HepG2 (cell line): ENCODE results near the gene PSMD6. TPM values are rescaled to one million over a fixed set of nuclear protein-coding genes. Genes with fewer than 3 reads are reported as not detected.

Experiments
- ATAC-seq: fragments of 200-7000 bp; cut with Tn5 transposase; 3 replicates; pipeline ENCODE4 v1.9.1; 2020; ENCODE audit warnings: mild to moderate bottlenecking, moderate library complexity
- BruUV-seq: library from RNA; stranded (reverse); fragments of 400-500 nt; replicated peaks from 2 replicates; lab custom pipeline; 2021; lab: Mats Ljungman, UMichigan
- CTCF ChIA-PET: fragments of 300-600 bp; formaldehyde crosslinking; extraction: SDS; loops from one replicate; lab custom pipeline; 2021; ENCODE audit warnings: low total read pairs, inconsistent platforms, low intra/inter-chr PET ratio; lab: Yijun Ruan, JAX
- POLR2A ChIA-PET: fragments of 350-600 bp; sonication (Branson Sonifier 250); formaldehyde crosslinking; loops from one replicate; lab custom pipeline; 2020; ENCODE audit warnings: antibody characterized with exemption, inconsistent platforms; lab: Yijun Ruan, JAX
- DNase-seq: peaks from one replicate; pipeline ENCODE4 v3.0.0-alpha.2; 2015; ENCODE audit warnings: low spot score
- FAIRE-seq: peaks from 3 replicates; lab custom pipeline; 2011; peaks lifted over from hg19 to GRCh38; lab: Jason Lieb, UNC
- H2AFZ ChIP-seq: one replicate; pipeline ENCODE4 v1.6.1; 2011; ENCODE audit warnings: low read length, inconsistent platforms
- H3K27ac ChIP-seq: fragments of 300-600 bp; 3 replicates; pipeline ENCODE4 v1.8.0; 2011; ENCODE audit warnings: mixed run types, mild to moderate bottlenecking, mixed read lengths, low read length, inconsistent platforms; ENCODE audit not compliant: insufficient read depth; ENCODE audit errors: extremely low read length
- H3K27me3 ChIP-seq, 2 experiments: fragments of 200-600 bp in 1 of 2; 2 replicates in 1 of 2; 3 replicates in 1 of 2; pipeline versions ENCODE4 v1.6.0 to v1.8.0; 2011; ENCODE audit warnings: low read length in 2 of 2, mild to moderate bottlenecking in 2 of 2, moderate library complexity in 2 of 2, inconsistent platforms in 1 of 2; ENCODE audit not compliant: insufficient read depth in 2 of 2, control insufficient read depth in 1 of 2
- H3K36me3 ChIP-seq, 2 experiments: fragments of 200-600 bp in 1 of 2; replicated peaks in 1 of 2; 2 replicates in 1 of 2; 3 replicates in 1 of 2; pipeline versions ENCODE4 v1.5.1 to v1.8.0; 2011; ENCODE audit warnings: low read length in 2 of 2, inconsistent platforms in 1 of 2; ENCODE audit not compliant: insufficient read depth in 2 of 2, control insufficient read depth in 1 of 2
- H3K4me1 ChIP-seq: 2 replicates; pipeline ENCODE4 v1.5.1; 2012; ENCODE audit warnings: low read length, inconsistent platforms; ENCODE audit not compliant: insufficient read depth
- H3K4me2 ChIP-seq: 2 replicates; pipeline ENCODE4 v1.6.0; 2011; ENCODE audit warnings: low read depth, low read length, inconsistent platforms
- H3K4me3 ChIP-seq, 3 experiments: fragments of 200-600 bp in 1 of 3; sonication (generic), shearing (Covaris generic) in 1 of 3; replicated peaks in 1 of 3; 2 replicates each; pipeline ENCODE4 v1.5.1; 2011 to 2016; ENCODE audit warnings: low read length in 3 of 3, inconsistent platforms in 2 of 3, low read depth in 2 of 3, mild to moderate bottlenecking in 2 of 3, control low read depth in 1 of 3, mixed read lengths in 1 of 3; ENCODE audit not compliant: insufficient read depth in 1 of 3
- H3K79me2 ChIP-seq: one replicate; pipeline ENCODE4 v1.6.1; 2011; ENCODE audit warnings: low read length, inconsistent platforms; ENCODE audit not compliant: insufficient read depth
- H3K9ac ChIP-seq: 2 replicates; pipeline ENCODE4 v1.6.0; 2011; ENCODE audit warnings: mild to moderate bottlenecking, low read depth, low read length, inconsistent platforms; ENCODE audit not compliant: insufficient read depth
- H3K9me3 ChIP-seq: 2 replicates; pipeline ENCODE4 v1.5.1; 2012; ENCODE audit warnings: mild to moderate bottlenecking, low read length
- H4K20me1 ChIP-seq: 2 replicates; pipeline ENCODE4 v1.6.0; 2011; ENCODE audit warnings: inconsistent platforms, mild to moderate bottlenecking, low read length, moderate library complexity; ENCODE audit not compliant: insufficient read depth
- DPF2 ChIP-seq: sonication (generic); formaldehyde crosslinking; IDR thresholded peaks from 2 replicates; pipeline ENCODE4 v1.4.0; 2020; ENCODE audit warnings: mild to moderate bottlenecking, low read depth, missing genetic modification reagents, borderline replicate concordance
- GLI4 ChIP-seq: sonication (generic); formaldehyde crosslinking; IDR thresholded peaks from 2 replicates; pipeline ENCODE4 v1.5.1; 2020; ENCODE audit warnings: missing genetic modification reagents, mild to moderate bottlenecking, moderate library complexity, borderline replicate concordance
- KDM2A ChIP-seq: sonication (generic); formaldehyde crosslinking; IDR thresholded peaks from 2 replicates; pipeline ENCODE4 v1.4.0; 2020; ENCODE audit warnings: low read depth, missing genetic modification reagents, borderline replicate concordance
- KDM3A ChIP-seq: IDR thresholded peaks from 2 replicates; pipeline ENCODE4 v1.6.1; 2018; ENCODE audit warnings: low read depth, missing compliant biosample characterization
- PAWR ChIP-seq: sonication (generic); formaldehyde crosslinking; IDR thresholded peaks from 2 replicates; pipeline ENCODE4 v1.4.0; 2020; ENCODE audit warnings: missing genetic modification reagents, mild to moderate bottlenecking, borderline replicate concordance
- RBAK ChIP-seq: sonication (generic); formaldehyde crosslinking; IDR thresholded peaks from 2 replicates; pipeline ENCODE4 v1.5.1; 2020; ENCODE audit warnings: mild to moderate bottlenecking, missing genetic modification reagents
- SATB2 ChIP-seq: sonication (generic); formaldehyde crosslinking; IDR thresholded peaks from 2 replicates; pipeline ENCODE4 v1.5.0; 2020; ENCODE audit warnings: missing genetic modification reagents
- SETDB1 ChIP-seq: sonication (generic); formaldehyde crosslinking; IDR thresholded peaks from 2 replicates; pipeline ENCODE4 v1.5.1; 2020; ENCODE audit warnings: missing genetic modification reagents, mild to moderate bottlenecking, borderline replicate concordance
- SSRP1 ChIP-seq: IDR thresholded peaks from 2 replicates; pipeline ENCODE4 v1.6.1; 2016; ENCODE audit warnings: control low read depth
- ZC3H13 ChIP-seq: sonication (generic); formaldehyde crosslinking; IDR thresholded peaks from 2 replicates; pipeline ENCODE4 v1.8.1; 2023; ENCODE audit warnings: mild to moderate bottlenecking, missing genetic modification reagents, moderate library complexity
- ZNF10 ChIP-seq: sonication (generic); formaldehyde crosslinking; IDR thresholded peaks from 2 replicates; pipeline ENCODE4 v1.4.0; 2020; ENCODE audit warnings: mild to moderate bottlenecking, low read depth, missing genetic modification reagents, borderline replicate concordance
- ZNF3 ChIP-seq: IDR thresholded peaks from 2 replicates; pipeline ENCODE4 v1.7.0; 2017; ENCODE audit warnings: inconsistent platforms
- ZNF530 ChIP-seq: sonication (generic); formaldehyde crosslinking; IDR thresholded peaks from 2 replicates; pipeline ENCODE4 v1.5.0; 2020; ENCODE audit warnings: low read depth, mild to moderate bottlenecking, missing genetic modification reagents
- ZNF781 ChIP-seq: sonication (generic); formaldehyde crosslinking; IDR thresholded peaks from 2 replicates; pipeline ENCODE4 v1.5.1; 2020; ENCODE audit warnings: borderline replicate concordance, mild to moderate bottlenecking, missing genetic modification reagents; ENCODE audit errors: not compliant biosample characterization
- ZNF792 ChIP-seq: IDR thresholded peaks from 2 replicates; pipeline ENCODE4 v1.6.1; 2016
- WGBS: methylation state at CpG from one replicate; pipeline ENCODE4 v1.1.6; 2017; ENCODE audit warnings: low lambda C conversion rate; 5-methylcytosine and 5-hydroxymethylcytosine counted together
- in situ Hi-C: cut with HindIII; loops from 2 replicates; pipeline ENCODE4 v1.10.0; 2017; ENCODE audit warnings: low pct_unique_long_range_greater_than_20kb; ENCODE audit not compliant: extremely low pct_ligation_motif_present
- intact Hi-C: fragments of 100-400 bp; cut with micrococcal nuclease; formaldehyde crosslinking; loops from one replicate; pipeline ENCODE4 v1.10.0; 2022; ENCODE audit not compliant: unreplicated experiment
- polyA plus RNA-seq, 8 experiments: library from polyadenylated mRNA; depleted of rRNA in 3 of 8; stranded (reverse) in 7 of 8; unstranded in 1 of 8; fragments of >200 nt; fragmentation: Illumina TruSeq in 4 of 8; extraction: Trizol in 4 of 8; gene quantifications; 2 replicates each; pipeline versions ENCODE4 v1.2.1 to v1.2.3, GENCODE V29; 2011 to 2016; ENCODE audit warnings: low read depth in 4 of 8, missing spikeins in 1 of 8, mixed read lengths in 1 of 8; ENCODE audit not compliant: insufficient read depth in 1 of 8
- total RNA-seq, 5 experiments: library from RNA; depleted of rRNA; stranded (reverse); fragments of >200 nt; fragmentation: Illumina TruSeq; extraction: Trizol; gene quantifications; 2 replicates each; pipeline ENCODE4 v1.2.3, GENCODE V29; 2016; ENCODE audit warnings: low read depth in 1 of 5
- TF ChIP-seq, protein P1 (sequence below): IDR thresholded peaks from 2 replicates; pipeline ENCODE4 v1.6.1; 2012; ENCODE audit warnings: low read length, improper control_type of control experiment
- TF ChIP-seq, protein P2 (sequence below): IDR thresholded peaks from 2 replicates; pipeline ENCODE4 v1.6.1; 2016

The PSMD6 gene
- total and polyA plus RNA-seq, 2 of the 13 experiments (the other 11 are each of a cell fraction or from before 2014, with no cell fraction given): 36.8 to 117 TPM

DNA sequence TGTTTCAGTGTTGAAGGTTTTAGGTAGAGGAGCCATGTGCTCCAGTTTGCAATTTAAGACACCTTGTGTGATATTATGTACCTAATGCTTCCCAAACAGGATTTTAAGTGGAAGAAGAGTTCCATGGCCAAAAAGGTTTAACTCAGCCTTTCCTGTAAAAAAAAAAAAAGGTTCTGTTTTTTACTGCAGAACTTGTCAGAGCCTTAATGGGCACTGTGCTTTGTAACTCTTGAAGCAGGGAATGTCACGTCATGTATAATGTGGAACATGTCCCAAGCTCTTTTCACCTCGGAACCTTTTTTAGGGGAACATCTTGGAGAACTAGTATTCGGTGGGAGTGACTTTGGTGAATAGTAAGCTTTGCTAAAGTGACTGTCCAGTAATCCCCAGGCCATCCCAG, 31.6 kb downstream of the PSMD6 start:
- no peaks in the 10 kb centered on the region for H3K9me3 ChIP-seq
- intact Hi-C loops: no loop called here

More for the DNA sequence above, 31.6 kb downstream of the PSMD6 start:
- H3K79me2 ChIP-seq: no peaks in the 10 kb centered on the region
- in situ Hi-C loops: loop anchor here (5.0 kb wide), 1 partner anchor 79 kb away; the partner anchor contains the start of gene SCAANT1
- H3K4me2 ChIP-seq: no peak overlapping the region
- no TSS peak for BruUV-seq
- H3K4me3 ChIP-seq: no peak overlapping the region
- FAIRE-seq: no peak
- DNase-seq: no peak
- no peak overlapping the region for H3K9ac ChIP-seq
- no peaks in the 10 kb centered on the region for H3K27me3 ChIP-seq
- no peaks in the 10 kb centered on the region for H4K20me1 ChIP-seq
- ChIA-PET CTCF (no interaction called here), POLR2A (no interaction called here)
- H3K36me3 ChIP-seq: peaks cover 34 to 84% of the 10 kb centered on the region in 2 experiments
- TF ChIP-seq GLI4: no peak
- no peak for TF ChIP-seq ZNF792 (CRISPR knock-in tag)
- no peak for TF ChIP-seq SSRP1 (CRISPR knock-in tag)
- TF ChIP-seq KDM3A (CRISPR knock-in tag): no peak
- no peak for TF ChIP-seq PAWR
- no peak for TF ChIP-seq SETDB1
- TF ChIP-seq ZNF3 (CRISPR knock-in tag): no peak
- TF ChIP-seq, protein P1, sequence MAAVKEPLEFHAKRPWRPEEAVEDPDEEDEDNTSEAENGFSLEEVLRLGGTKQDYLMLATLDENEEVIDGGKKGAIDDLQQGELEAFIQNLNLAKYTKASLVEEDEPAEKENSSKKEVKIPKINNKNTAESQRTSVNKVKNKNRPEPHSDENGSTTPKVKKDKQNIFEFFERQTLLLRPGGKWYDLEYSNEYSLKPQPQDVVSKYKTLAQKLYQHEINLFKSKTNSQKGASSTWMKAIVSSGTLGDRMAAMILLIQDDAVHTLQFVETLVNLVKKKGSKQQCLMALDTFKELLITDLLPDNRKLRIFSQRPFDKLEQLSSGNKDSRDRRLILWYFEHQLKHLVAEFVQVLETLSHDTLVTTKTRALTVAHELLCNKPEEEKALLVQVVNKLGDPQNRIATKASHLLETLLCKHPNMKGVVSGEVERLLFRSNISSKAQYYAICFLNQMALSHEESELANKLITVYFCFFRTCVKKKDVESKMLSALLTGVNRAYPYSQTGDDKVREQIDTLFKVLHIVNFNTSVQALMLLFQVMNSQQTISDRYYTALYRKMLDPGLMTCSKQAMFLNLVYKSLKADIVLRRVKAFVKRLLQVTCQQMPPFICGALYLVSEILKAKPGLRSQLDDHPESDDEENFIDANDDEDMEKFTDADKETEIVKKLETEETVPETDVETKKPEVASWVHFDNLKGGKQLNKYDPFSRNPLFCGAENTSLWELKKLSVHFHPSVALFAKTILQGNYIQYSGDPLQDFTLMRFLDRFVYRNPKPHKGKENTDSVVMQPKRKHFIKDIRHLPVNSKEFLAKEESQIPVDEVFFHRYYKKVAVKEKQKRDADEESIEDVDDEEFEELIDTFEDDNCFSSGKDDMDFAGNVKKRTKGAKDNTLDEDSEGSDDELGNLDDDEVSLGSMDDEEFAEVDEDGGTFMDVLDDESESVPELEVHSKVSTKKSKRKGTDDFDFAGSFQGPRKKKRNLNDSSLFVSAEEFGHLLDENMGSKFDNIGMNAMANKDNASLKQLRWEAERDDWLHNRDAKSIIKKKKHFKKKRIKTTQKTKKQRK: no peak
- TF ChIP-seq ZNF530 (CRISPR knock-in tag): no peak
- TF ChIP-seq, protein P2, sequence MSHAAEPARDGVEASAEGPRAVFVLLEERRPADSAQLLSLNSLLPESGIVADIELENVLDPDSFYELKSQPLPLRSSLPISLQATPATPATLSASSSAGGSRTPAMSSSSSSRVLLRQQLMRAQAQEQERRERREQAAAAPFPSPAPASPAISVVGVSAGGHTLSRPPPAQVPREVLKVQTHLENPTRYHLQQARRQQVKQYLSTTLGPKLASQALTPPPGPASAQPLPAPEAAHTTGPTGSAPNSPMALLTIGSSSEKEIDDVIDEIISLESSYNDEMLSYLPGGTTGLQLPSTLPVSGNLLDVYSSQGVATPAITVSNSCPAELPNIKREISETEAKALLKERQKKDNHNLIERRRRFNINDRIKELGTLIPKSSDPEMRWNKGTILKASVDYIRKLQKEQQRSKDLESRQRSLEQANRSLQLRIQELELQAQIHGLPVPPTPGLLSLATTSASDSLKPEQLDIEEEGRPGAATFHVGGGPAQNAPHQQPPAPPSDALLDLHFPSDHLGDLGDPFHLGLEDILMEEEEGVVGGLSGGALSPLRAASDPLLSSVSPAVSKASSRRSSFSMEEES (CRISPR knock-in tag): no peak
- TF ChIP-seq ZC3H13 (CRISPR knock-in tag): no peak
- TF ChIP-seq ZNF781 (CRISPR knock-in tag): no peak
- no peak for TF ChIP-seq ZNF10 (CRISPR knock-in tag)
- no peak for TF ChIP-seq KDM2A
- no peak for TF ChIP-seq SATB2 (CRISPR knock-in tag)
- no peak for TF ChIP-seq DPF2 (CRISPR knock-in tag)
- no peak for TF ChIP-seq RBAK (CRISPR knock-in tag)
- no peak overlapping the region for H2AFZ ChIP-seq
- no peak overlapping the region for H3K27ac ChIP-seq
- no peak for ATAC-seq
- 98% methylated on average over 3 of the region's 3 CpGs for WGBS
- H3K4me1 ChIP-seq: peaks cover 19% of the 10 kb centered on the region
